PC-3 (cell line): ENCODE measurements around the gene NMUR2. TPM values are rescaled to one million over a fixed set of nuclear protein-coding genes. Genes with fewer than 3 reads are reported as not detected.

ENCODE experiments used
- ATAC-seq: fragments of 200-7000 bp; cut with Tn5 transposase; 2 replicates; pipeline ENCODE4 v1.9.1; 2020; ENCODE audit warnings: mild to moderate bottlenecking, moderate library complexity
- BruUV-seq: library from RNA; stranded (reverse); fragments of 400-500 nt; replicated peaks from 2 replicates; lab custom pipeline; 2021; lab: Mats Ljungman, UMichigan
- CTCF ChIA-PET: fragments of 300-600 bp; sonication (Branson Sonifier 250); formaldehyde crosslinking; loops from one replicate; lab custom pipeline; 2022; ENCODE audit warnings: antibody characterized with exemption; lab: Charles Lee
- POLR2A ChIA-PET: fragments of 300-600 bp; sonication (Branson Sonifier 250); formaldehyde crosslinking; loops from one replicate; lab custom pipeline; 2022; ENCODE audit warnings: antibody characterized with exemption; ENCODE audit not compliant: unreplicated experiment; lab: Charles Lee
- DNase-seq: peaks from one replicate; pipeline ENCODE4 v3.0.0-alpha.2; 2015
- H2AFZ ChIP-seq: fragments of 300-600 bp; sonication (generic); 2 replicates; pipeline ENCODE4 v1.6.0; 2016; ENCODE audit warnings: antibody characterized with exemption, low read length
- H3F3A ChIP-seq: fragments of 300-600 bp; sonication (generic); one replicate; pipeline ENCODE4 v1.6.0; 2017; ENCODE audit warnings: antibody characterized with exemption, low read length, control low read depth, mild to moderate bottlenecking; ENCODE audit not compliant: unreplicated experiment
- H3K27ac ChIP-seq: fragments of 300-600 bp; sonication (generic); 2 replicates; pipeline ENCODE4 v1.5.1; 2016; ENCODE audit warnings: mild to moderate bottlenecking, low read length
- H3K27me3 ChIP-seq: fragments of 300-600 bp; sonication (generic); 2 replicates; pipeline ENCODE4 v1.6.1; 2016; ENCODE audit warnings: low read length, mixed read lengths
- H3K36me3 ChIP-seq: fragments of 300-600 bp; sonication (generic); 2 replicates; pipeline ENCODE4 v1.6.1; 2016; ENCODE audit warnings: low read depth, mixed run types, low read length, mixed read lengths
- H3K4me1 ChIP-seq: fragments of 300-600 bp; sonication (generic); 2 replicates; pipeline ENCODE4 v1.5.1; 2016; ENCODE audit warnings: low read length; ENCODE audit not compliant: insufficient read depth
- H3K4me2 ChIP-seq: fragments of 300-600 bp; sonication (generic); 2 replicates; pipeline ENCODE4 v1.6.0; 2016; ENCODE audit warnings: low read length
- H3K4me3 ChIP-seq: fragments of 300-600 bp; sonication (generic); 2 replicates; pipeline ENCODE4 v1.5.1; 2016; ENCODE audit warnings: mild to moderate bottlenecking, low read length, mixed read lengths
- H3K79me2 ChIP-seq: fragments of 300-600 bp; sonication (generic); 2 replicates; pipeline ENCODE4 v1.6.1; 2017; ENCODE audit warnings: low read length, mixed read lengths
- H3K9ac ChIP-seq: fragments of 300-600 bp; sonication (generic); 2 replicates; pipeline ENCODE4 v1.6.0; 2016; ENCODE audit warnings: mild to moderate bottlenecking, low read length
- H3K9me2 ChIP-seq: fragments of 300-600 bp; sonication (generic); replicated peaks from 2 replicates; pipeline ENCODE4 v1.6.1; 2016; ENCODE audit warnings: mixed run types, low read length, mixed read lengths
- H3K9me3 ChIP-seq: fragments of 300-600 bp; sonication (generic); 2 replicates; pipeline ENCODE4 v1.6.1; 2016; ENCODE audit warnings: low read length, mixed read lengths
- H4K20me1 ChIP-seq: fragments of 300-600 bp; sonication (generic); 2 replicates; pipeline ENCODE4 v1.6.1; 2016; ENCODE audit warnings: low read length, mixed read lengths
- CTCF ChIP-seq: fragments of 300-600 bp; sonication (generic); conservative IDR thresholded peaks from 2 replicates; pipeline ENCODE4 v1.5.1; 2017; ENCODE audit warnings: antibody characterized with exemption, low read depth, mild to moderate bottlenecking, low read length
- EZH2 ChIP-seq: fragments of 300-600 bp; sonication (generic); IDR thresholded peaks from one replicate; pipeline ENCODE4 v1.6.1; 2017; ENCODE audit warnings: antibody characterized with exemption, mild to moderate bottlenecking, low read length; ENCODE audit not compliant: unreplicated experiment
- EZH2phosphoT487 ChIP-seq: fragments of 300-600 bp; sonication (generic); IDR thresholded peaks from 2 replicates; pipeline ENCODE4 v1.6.1; 2018; ENCODE audit warnings: mild to moderate bottlenecking, antibody characterized with exemption, low read length, borderline replicate concordance
- intact Hi-C: fragments of 100-400 bp; cut with micrococcal nuclease; formaldehyde crosslinking; loops from 2 replicates; pipeline ENCODE4 v1.9.0; 2023
- total RNA-seq: library from RNA; depleted of rRNA; stranded (reverse); fragments of >200 nt; gene quantifications from 2 replicates; pipeline ENCODE4 v1.2.3, GENCODE V29; 2014

NMUR2 gene
- total RNA-seq, 1 experiment from 2014 or later, result not detected

GRCh38 chr5:152424501-152424900, 19.4 kb upstream of the NMUR2 start:
- DNase-seq (no peak), ATAC-seq (no peak)
- Histone ChIP-seq H3K9ac (no peak overlapping the region), H3K27ac (no peak overlapping the region), H2AFZ (no peak overlapping the region), H3K9me3 (no peaks in the 10 kb centered on the region), H3K4me3 (no peak overlapping the region), H3K4me1 (no peaks in the 10 kb centered on the region), H3F3A (no peaks in the 10 kb centered on the region), H3K9me2 (no peaks in the 10 kb centered on the region), H3K79me2 (no peaks in the 10 kb centered on the region), H4K20me1 (no peaks in the 10 kb centered on the region), H3K27me3 (0 out of 2 replicates have a peak, but pooled peaks cover 2% of the 10 kb centered on the region), H3K36me3 (no peaks in the 10 kb centered on the region), H3K4me2 (no peak overlapping the region)
- intact Hi-C loops, result no loop called here
- CTCF ChIA-PET, result no interaction called here
- BruUV-seq, result no TSS peak
- no peak for TF ChIP-seq EZH2phosphoT487
- no peak for TF ChIP-seq CTCF
- no peak for TF ChIP-seq EZH2
- POLR2A ChIA-PET, result no interaction called here

- TF ChIP-seq CTCF (no peak), EZH2phosphoT487 (no peak), EZH2 (no peak)
- Histone ChIP-seq H3K27ac (no peak overlapping the region), H3K36me3 (no peaks in the 10 kb centered on the region), H3K9ac (no peak overlapping the region), H3K4me1 (no peaks in the 10 kb centered on the region), H3K4me2 (no peak overlapping the region), H3K9me3 (no peaks in the 10 kb centered on the region), H3F3A (no peaks in the 10 kb centered on the region), H2AFZ (no peak overlapping the region), H3K9me2 (no peaks in the 10 kb centered on the region), H3K27me3 (0 out of 2 replicates have a peak, but pooled peaks cover 5% of the 10 kb centered on the region), H3K4me3 (no peak overlapping the region), H3K79me2 (no peaks in the 10 kb centered on the region), H4K20me1 (no peaks in the 10 kb centered on the region)
- ChIA-PET POLR2A (no interaction called here), CTCF (interaction anchor here (0.7 kb wide), 1 partner anchor 73 kb away, joined by 4 read pairs; no protein-coding TSS in a partner anchor)
- no TSS peak for BruUV-seq
- intact Hi-C loops, result no loop called here
- ATAC-seq, result no peak
- no peak for DNase-seq
Observed at GRCh38 chr5:152422081-152422480, 17.0 kb upstream of the NMUR2 start.

DNA sequence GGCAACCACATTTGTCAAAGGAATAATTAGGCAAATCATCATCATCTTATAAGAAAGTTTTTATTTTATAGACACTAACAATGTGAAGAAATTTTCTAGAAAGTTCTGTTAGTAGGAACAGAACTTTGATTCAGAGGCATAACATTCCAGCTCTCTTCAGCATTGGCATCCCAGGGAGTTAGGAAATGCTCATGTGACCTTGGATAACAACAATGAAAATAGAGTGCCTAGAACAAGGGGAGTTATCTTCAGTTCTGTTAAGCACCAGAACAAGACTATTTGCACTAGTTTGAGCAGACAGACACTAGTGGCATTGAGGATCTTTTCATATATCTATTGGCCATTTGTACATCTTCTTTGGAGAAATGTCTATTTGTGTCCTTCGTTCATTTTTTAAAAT, 7.0 kb upstream of the NMUR2 start:
- Histone ChIP-seq H3K4me1 (no peaks in the 10 kb centered on the region), H3K79me2 (no peaks in the 10 kb centered on the region), H3K27me3 (no peaks in the 10 kb centered on the region), H3K36me3 (no peaks in the 10 kb centered on the region), H3K4me2 (no peak overlapping the region), H3K9me2 (no peaks in the 10 kb centered on the region), H3K9me3 (no peaks in the 10 kb centered on the region), H3F3A (no peaks in the 10 kb centered on the region), H3K27ac (no peak overlapping the region), H4K20me1 (no peaks in the 10 kb centered on the region), H3K4me3 (no peak overlapping the region), H3K9ac (no peak overlapping the region), H2AFZ (no peak overlapping the region)
- intact Hi-C loops, result no loop called here
- BruUV-seq, result no TSS peak
- TF ChIP-seq EZH2phosphoT487 (no peak), CTCF (no peak), EZH2 (no peak)
- ChIA-PET CTCF (no interaction called here), POLR2A (no interaction called here)
- no peak for ATAC-seq
- no peak for DNase-seq
